Heart right ventricle (tissue), 16 donors: ENCODE results near the gene RCAN2. TPM values are rescaled to one million over a fixed set of nuclear protein-coding genes. Genes with fewer than 3 reads are reported as not detected.

Experiments used
- ATAC-seq, 8 donors: fragments of 200-7000 bp; cut with Tn5 transposase; one replicate each; pipeline ENCODE4 v1.9.1; 2020; ENCODE audit warnings: mild to moderate bottlenecking in 8 of 8, moderate library complexity in 8 of 8, moderate number of reproducible peaks in 1 of 8
- DNase-seq, 2 donors: peaks; one replicate each; pipeline ENCODE4 v3.0.0-alpha.2; 2020
- H3K27ac ChIP-seq, 10 donors: fragments of 200-600 bp; sonication (generic) in 2 of 10; one replicate each; pipeline versions ENCODE4 v1.5.0 to v1.8.0; 2020 to 2022; ENCODE audit warnings: mild to moderate bottlenecking in 3 of 10
- H3K27me3 ChIP-seq, 7 donors: fragments of 200-600 bp; one replicate each; pipeline ENCODE4 v1.8.0; 2021 to 2022; ENCODE audit warnings: mild to moderate bottlenecking in 2 of 7
- H3K36me3 ChIP-seq, 9 donors: fragments of 200-600 bp; sonication (generic) in 1 of 9; one replicate each; pipeline versions ENCODE4 v1.5.0 to v1.8.0; 2020 to 2022; ENCODE audit warnings: mild to moderate bottlenecking in 2 of 9
- H3K4me1 ChIP-seq, 9 donors: fragments of 200-600 bp; sonication (generic) in 1 of 9; one replicate each; pipeline versions ENCODE4 v1.5.0 to v1.8.0; 2020 to 2022; ENCODE audit warnings: mild to moderate bottlenecking in 4 of 9
- H3K4me3 ChIP-seq, 10 donors: fragments of 200-600 bp; sonication (generic) in 2 of 10; one replicate each; pipeline versions ENCODE4 v1.5.0 to v1.8.0; 2020 to 2022; ENCODE audit warnings: mild to moderate bottlenecking in 7 of 10, moderate library complexity in 2 of 10
- H3K9me3 ChIP-seq, 11 donors: fragments of 200-600 bp in 10 of 11; sonication (generic) in 2 of 11; one replicate each; pipeline versions ENCODE4 v1.5.0 to v1.8.0; 2013 to 2022; ENCODE audit warnings: mild to moderate bottlenecking in 2 of 11, control low read depth in 1 of 11, moderate library complexity in 1 of 11
- CTCF ChIP-seq, 9 donors: fragments of 200-600 bp; sonication (generic) in 2 of 9; IDR thresholded peaks; one replicate each; pipeline versions ENCODE4 v1.5.0 to v1.8.0; 2021 to 2022; ENCODE audit warnings: antibody characterized with exemption in 9 of 9, mild to moderate bottlenecking in 5 of 9, moderate library complexity in 1 of 9
- WGBS, 2 donors: extraction: QIAGEN DNeasy Blood & Tissue Kit; methylation state at CpG; one replicate each; pipeline ENCODE4 v1.1.7; 2013; ENCODE audit warnings: inconsistent platforms in 1 of 2; 5-methylcytosine and 5-hydroxymethylcytosine counted together
- intact Hi-C, 10 donors: fragments of 100-400 bp; cut with DNase I; formaldehyde crosslinking; loops; one replicate each; pipeline versions ENCODE4 v1.11.1 to v1.14.2; 2022
- polyA plus RNA-seq, 2 donors: library from polyadenylated mRNA; stranded (reverse); fragments of 200-250 nt; gene quantifications; one replicate each; pipeline ENCODE4 v1.2.3, GENCODE V29; 2013
- total RNA-seq, 10 donors: library from RNA; stranded (reverse); fragmentation: NEBNext Ultra II Directional in 3 of 10; extraction: Animal tissue kit (Norgen Biotek cat#: 25700) in 3 of 10; gene quantifications; one replicate each; pipeline versions ENCODE4 v1.2.1 to v1.2.4, GENCODE V29; 2021 to 2023
- donor health status: Arrhythmogenic right ventricular cardiomyopathy.
- donor health status: ischemic (EF 13 %, LVEDD 7.1; RV severe dilation, severe dysfunction).
- donor health status: healthy with polysubstance abuse.
- donor health status: DM: no; HTN: yes; CAD: no.
- donor health status: DM: no; HTN: no; CAD: no.
- donor health status: ischemic (EF 25% LVEDD 6.9; RV normal size, moderate dysfunction).
- donor health status: ischemic (EF 25% LVEDD 5.7; RV mildly dilated, moderate dysfunction).
- donor health status: healthy.
- donor health status: DM: yes; HTN: yes; CAD: no.
- donor health status: Ischemic cardiomyopathy.
- donor health status: ischemic (EF 35%, LVEDD 5.7; RV mildly dilated, moderate dysfunction).
- donor health status: nonischemic (EF 11% LVEDD 7.7; RV severe dilation, severe dysfunction).
- donor health status: DM: yes; HTN: yes; CAD: no.
- donor health status: PGD.
- donor health status: ischemic (EF 29% LVEDD 5.4; RV normal size, mild dysfunction).
- donor health status: nonischemic (EF 23%, LVEDD 6.1; RV moderate dilation, normal function).

Gene RCAN2
- total and polyA plus RNA-seq, 12 donors, result 51.0 to 352 (median 298) TPM

- H3K9me3 ChIP-seq, result no peaks in the 10 kb centered on the region
- 41 to 98% methylated on average over 1 of the region's 1 CpG for WGBS, 2 donors
- TF ChIP-seq CTCF (IDR thresholded peaks at IDR 0.05), result no peak
- peaks cover 0 to 55% (median 29%) of the 10 kb centered on the region in 9 donors for H3K4me1 ChIP-seq
- no peaks in the 10 kb centered on the region for H3K36me3 ChIP-seq
- H3K4me3 ChIP-seq, result no peak overlapping the region
- ATAC-seq, result no peak
- no peak overlapping the region for H3K27ac ChIP-seq
- intact Hi-C loops, result loop anchor here in 8 of 10 donors (5.0 to 10.0 kb wide), 9 partner anchors 182 to 630 kb away; partner anchors contain the start of gene ADGRF1 (in 2 of the 8)
- DNase-seq, result no peak
- H3K27me3 ChIP-seq, result no peaks in the 10 kb centered on the region
These were observed 76.9 kb downstream of the RCAN2 start for GRCh38 chr6:46414398-46414797.

GRCh38 chr6:46412662-46413061, 78.6 kb downstream of the RCAN2 start:
- Histone ChIP-seq H3K36me3 (no peaks in the 10 kb centered on the region), H3K27me3 (no peaks in the 10 kb centered on the region), H3K9me3 (no peaks in the 10 kb centered on the region), H3K4me1 (peaks cover 0 to 67% (median 46%) of the 10 kb centered on the region in 9 donors), H3K27ac (peak overlapping the region in 4 of 10 donors; percentile 9 to 62 (median 36)), H3K4me3 (no peak overlapping the region)
- TF ChIP-seq CTCF (IDR thresholded peaks at IDR 0.05), result peak in 2 of 9 donors; percentile 8 to 9
- 51% methylated on average over 2 of the region's 2 CpGs for WGBS, 2 donors
- DNase-seq (no peak), ATAC-seq (peak in 3 of 8 donors; percentile 31 to 36 (median 33))
- intact Hi-C loops, result loop anchor here in 8 of 10 donors (5.0 to 10.0 kb wide), 9 partner anchors 180 to 632 kb away; partner anchors contain the start of gene ADGRF1 (in 2 of the 8)

GRCh38 chr6:46411456-46412197, 79.6 kb downstream of the RCAN2 start:
- H3K36me3 ChIP-seq, result no peaks in the 10 kb centered on the region
- no peaks in the 10 kb centered on the region for H3K9me3 ChIP-seq
- WGBS, 2 donors, result 45 to 54% methylated on average over 3 of the region's 3 CpGs
- H3K27me3 ChIP-seq, result no peaks in the 10 kb centered on the region
- intact Hi-C loops, result loop anchor here in 8 of 10 donors (2.0 to 10.0 kb wide), 13 partner anchors 179 to 633 kb away; partner anchors contain the start of gene ADGRF1 (in 2 of the 8)
- H3K4me1 ChIP-seq, result peaks cover 2 to 78% (median 56%) of the 10 kb centered on the region in 9 donors
- ATAC-seq, result peak in 7 of 8 donors; percentile 19 to 68 (median 47)
- H3K27ac ChIP-seq, result peak overlapping the region in 6 of 10 donors; percentile 20 to 62 (median 52)
- TF ChIP-seq CTCF (IDR thresholded peaks at IDR 0.05), result no peak
- DNase-seq, result no peak
- H3K4me3 ChIP-seq, result no peak overlapping the region

- intact Hi-C loops, result loop anchor here in 8 of 10 donors (1.0 to 10.0 kb wide), 15 partner anchors 178 to 634 kb away; partner anchors contain the start of gene ADGRF1 (in 2 of the 8)
- 37 to 38% methylated on average over 5 of the region's 5 CpGs for WGBS, 2 donors
These were observed 80.8 kb downstream of the RCAN2 start for GRCh38 chr6:46410334-46410953.

More at GRCh38 chr6:46410334-46410953, 80.8 kb downstream of the RCAN2 start:
- Histone ChIP-seq H3K4me1 (peaks cover 2 to 84% (median 58%) of the 10 kb centered on the region in 9 donors), H3K27ac (peak overlapping the region in 6 of 10 donors; percentile 24 to 62 (median 52)), H3K9me3 (no peaks in the 10 kb centered on the region), H3K4me3 (no peak overlapping the region), H3K36me3 (no peaks in the 10 kb centered on the region), H3K27me3 (no peaks in the 10 kb centered on the region)
- DNase-seq, result peak in 1 of 2 donors; percentile 37
- peak in 7 of 8 donors; percentile 19 to 53 (median 41) for ATAC-seq
- TF ChIP-seq CTCF (IDR thresholded peaks at IDR 0.05), result peak; percentile 47 to 88 (median 84)
